Hepatocyte (in vitro differentiated cells): ENCODE measurements around the gene DBH.

Source experiments
- EZH2 ChIP-seq: fragments of 200-600 bp; sonication (generic); IDR thresholded peaks from 2 replicates; pipeline ENCODE4 v1.6.1; 2016; ENCODE audit warnings: antibody characterized with exemption, mild to moderate bottlenecking, borderline replicate concordance
- EZH2phosphoT487 ChIP-seq: fragments of 200-600 bp; sonication (generic); IDR thresholded peaks from one replicate; pipeline ENCODE4 v1.6.1; 2018; ENCODE audit warnings: antibody characterized with exemption, mild to moderate bottlenecking, low read depth, moderate library complexity; ENCODE audit not compliant: unreplicated experiment, severe bottlenecking
- TF ChIP-seq, protein P1 (sequence below): fragments of 200-600 bp; sonication (generic); IDR thresholded peaks from 2 replicates; pipeline ENCODE4 v1.5.1; 2016; ENCODE audit warnings: antibody characterized with exemption, mild to moderate bottlenecking; ENCODE audit not compliant: poor library complexity

DNA sequence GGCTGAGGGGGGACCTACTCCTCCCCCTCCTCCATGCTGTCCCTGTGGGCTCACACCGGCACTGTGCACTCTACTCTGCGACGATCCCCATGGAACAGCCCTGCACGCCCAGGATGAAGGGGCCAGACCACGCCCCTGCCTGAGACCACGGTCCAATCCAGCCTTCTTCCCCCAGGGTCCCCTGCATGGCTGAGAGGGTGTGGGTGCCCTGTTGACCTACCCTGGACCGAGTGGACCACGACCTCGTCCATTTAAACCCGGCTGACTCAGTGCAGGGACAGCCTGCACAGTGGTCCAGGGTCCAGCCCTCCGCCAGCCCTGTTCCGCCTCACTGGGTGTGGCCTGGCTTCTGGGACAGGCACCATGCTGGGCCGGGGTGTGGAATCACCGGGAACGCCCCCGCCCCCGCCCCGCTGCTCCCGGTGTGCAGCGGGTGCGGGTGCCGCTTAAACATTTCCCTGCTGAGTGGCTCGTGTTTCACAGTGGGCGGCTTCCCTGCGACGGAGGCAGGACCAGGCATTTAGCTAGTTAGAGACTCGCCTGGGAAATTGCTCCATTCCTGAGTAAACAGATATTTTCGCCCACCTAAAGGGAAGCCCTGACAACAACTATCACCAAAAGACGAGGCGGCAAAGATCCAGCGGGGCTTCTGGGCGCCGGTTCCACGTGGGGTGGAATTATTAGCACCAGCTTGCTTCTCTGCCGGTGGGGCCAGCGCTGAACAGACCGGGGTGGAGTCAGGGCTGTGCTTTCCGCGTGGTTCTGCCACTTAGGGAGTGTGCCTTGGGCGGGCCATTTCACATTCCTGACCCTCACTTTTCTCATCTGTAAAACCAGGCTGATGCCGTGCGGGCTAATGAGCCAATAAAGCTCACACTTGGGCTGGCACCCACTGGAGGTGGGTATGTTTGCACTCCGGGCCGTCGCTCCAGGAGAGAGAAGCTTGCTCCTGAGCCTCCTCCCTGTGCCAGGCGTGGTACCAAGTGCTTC lies 22.6 kb downstream of the DBH start:
- TF ChIP-seq, protein P1, sequence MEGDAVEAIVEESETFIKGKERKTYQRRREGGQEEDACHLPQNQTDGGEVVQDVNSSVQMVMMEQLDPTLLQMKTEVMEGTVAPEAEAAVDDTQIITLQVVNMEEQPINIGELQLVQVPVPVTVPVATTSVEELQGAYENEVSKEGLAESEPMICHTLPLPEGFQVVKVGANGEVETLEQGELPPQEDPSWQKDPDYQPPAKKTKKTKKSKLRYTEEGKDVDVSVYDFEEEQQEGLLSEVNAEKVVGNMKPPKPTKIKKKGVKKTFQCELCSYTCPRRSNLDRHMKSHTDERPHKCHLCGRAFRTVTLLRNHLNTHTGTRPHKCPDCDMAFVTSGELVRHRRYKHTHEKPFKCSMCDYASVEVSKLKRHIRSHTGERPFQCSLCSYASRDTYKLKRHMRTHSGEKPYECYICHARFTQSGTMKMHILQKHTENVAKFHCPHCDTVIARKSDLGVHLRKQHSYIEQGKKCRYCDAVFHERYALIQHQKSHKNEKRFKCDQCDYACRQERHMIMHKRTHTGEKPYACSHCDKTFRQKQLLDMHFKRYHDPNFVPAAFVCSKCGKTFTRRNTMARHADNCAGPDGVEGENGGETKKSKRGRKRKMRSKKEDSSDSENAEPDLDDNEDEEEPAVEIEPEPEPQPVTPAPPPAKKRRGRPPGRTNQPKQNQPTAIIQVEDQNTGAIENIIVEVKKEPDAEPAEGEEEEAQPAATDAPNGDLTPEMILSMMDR = no peak
- no peak for TF ChIP-seq EZH2phosphoT487
- TF ChIP-seq EZH2 = no peak
